ENCODE measurements around the gene CWC15.
"Not testable (repeated sequence)": the region's sequence is repeated elsewhere in the genome, so short reads cannot be mapped to it uniquely, and the experiment has no call there.

The CWC15 gene

GRCh38 chr11:94948070-94948617, 25.2 kb downstream of the CWC15 start:
- no peak for DNase-seq

GRCh38 chr11:94946812-94947211, 26.5 kb downstream of the CWC15 start:
- no peak for DNase-seq

GRCh38 chr11:94941131-94941530, 32.2 kb downstream of the CWC15 start:
- DNase-seq, result no peak

GRCh38 chr11:94939346-94939745, 34.0 kb downstream of the CWC15 start:
- DNase-seq, result no peak

- peak in 2 of 14 donors; percentile 8 to 77 for DNase-seq
These were observed 35.0 kb downstream of the CWC15 start for GRCh38 chr11:94938095-94939055.

- no peak for DNase-seq
These were observed 38.5 kb downstream of the CWC15 start for GRCh38 chr11:94934846-94935245.

- peak in 1 of 14 donors; percentile 77 for DNase-seq
These were observed 39.0 kb downstream of the CWC15 start for GRCh38 chr11:94934362-94934761.

- peak in 1 of 14 donors; percentile 71 for DNase-seq
These were observed 39.9 kb downstream of the CWC15 start for GRCh38 chr11:94933223-94934130.

GRCh38 chr11:94932503-94932902, 40.9 kb downstream of the CWC15 start:
- DNase-seq, result no peak

- not testable (repeated sequence) for DNase-seq
These were observed 41.3 kb downstream of the CWC15 start for GRCh38 chr11:94932072-94932471.

- no peak for DNase-seq
These were observed 45.0 kb downstream of the CWC15 start for GRCh38 chr11:94928117-94928990.

- DNase-seq, result peak in 8 of 14 donors; percentile 18 to 62 (median 48)
These were observed 46.6 kb downstream of the CWC15 start for GRCh38 chr11:94926698-94927237.

- DNase-seq, result no peak
These were observed 47.1 kb downstream of the CWC15 start for GRCh38 chr11:94926271-94926625.

GRCh38 chr11:94925422-94926270, 47.7 kb downstream of the CWC15 start:
- DNase-seq, result no peak

- DNase-seq, result no peak
These were observed 48.7 kb downstream of the CWC15 start for GRCh38 chr11:94924612-94925011.

GRCh38 chr11:94924171-94924572, 49.2 kb downstream of the CWC15 start:
- peak in 1 of 14 donors; percentile 8 for DNase-seq

GRCh38 chr11:94923004-94923334, 50.4 kb downstream of the CWC15 start:
- no peak for DNase-seq

- peak in 6 of 14 donors; percentile 13 to 58 (median 30) for DNase-seq
These were observed 50.9 kb downstream of the CWC15 start for GRCh38 chr11:94922321-94923003.

GRCh38 chr11:94920311-94920710, 53.0 kb downstream of the CWC15 start:
- DNase-seq, result no peak

Data from C1 segment of cervical spinal cord (tissue), 14 donors.